Smooth muscle cell (in vitro differentiated cells): ENCODE data around the gene BTNL3. TPM values are rescaled to one million over a fixed set of nuclear protein-coding genes. Genes with fewer than 3 reads are reported as not detected.
A peak's percentile ranks its signal among the peaks of the same experiment; 100 is the strongest.

Source experiments
- DNase-seq: peaks from one replicate; lab custom pipeline; 2025; ENCODE audit not compliant: unreplicated experiment; lab: John Stamatoyannopoulos, UW
- H2AFZ ChIP-seq: fragments of 200-600 bp; sonication (generic); 2 replicates; pipeline ENCODE4 v1.6.0; 2016; ENCODE audit warnings: antibody characterized with exemption, low read depth, mild to moderate bottlenecking
- H3F3A ChIP-seq: fragments of 200-600 bp; sonication (generic); 2 replicates; pipeline ENCODE4 v1.6.0; 2017; ENCODE audit warnings: antibody characterized with exemption, low read depth
- H3K27ac ChIP-seq: fragments of 200-600 bp; sonication (generic); 2 replicates; pipeline ENCODE4 v1.5.1; 2016; ENCODE audit warnings: low read depth, mild to moderate bottlenecking
- H3K27me3 ChIP-seq: fragments of 200-600 bp; sonication (generic); 2 replicates; pipeline ENCODE4 v1.6.1; 2016; ENCODE audit warnings: low read depth, mild to moderate bottlenecking
- H3K36me3 ChIP-seq: fragments of 200-600 bp; sonication (generic); 2 replicates; pipeline ENCODE4 v1.5.1; 2016; ENCODE audit warnings: low read depth
- H3K4me1 ChIP-seq: fragments of 200-600 bp; sonication (generic); 2 replicates; pipeline ENCODE4 v1.5.1; 2016; ENCODE audit warnings: low read depth
- H3K4me2 ChIP-seq: fragments of 200-600 bp; sonication (generic); 2 replicates; pipeline ENCODE4 v1.6.0; 2016; ENCODE audit warnings: mild to moderate bottlenecking
- H3K4me3 ChIP-seq: fragments of 200-600 bp; sonication (generic); 2 replicates; pipeline ENCODE4 v1.5.1; 2016; ENCODE audit warnings: mild to moderate bottlenecking
- H3K79me2 ChIP-seq: fragments of 200-600 bp; sonication (generic); 2 replicates; pipeline ENCODE4 v1.6.0; 2016; ENCODE audit warnings: low read depth, mild to moderate bottlenecking
- H3K9ac ChIP-seq: fragments of 200-600 bp; sonication (generic); 2 replicates; pipeline ENCODE4 v1.6.0; 2016; ENCODE audit warnings: low read depth
- H3K9me3 ChIP-seq: fragments of 200-600 bp; sonication (generic); replicated peaks from 2 replicates; pipeline ENCODE4 v1.5.1; 2016; ENCODE audit warnings: low read depth
- H4K20me1 ChIP-seq: fragments of 200-600 bp; sonication (generic); 2 replicates; pipeline ENCODE4 v1.6.0; 2016; ENCODE audit warnings: low read depth
- WGBS: methylation state at CpG from one replicate; pipeline ENCODE4 v1.1.7; 2016; ENCODE audit warnings: low lambda C conversion rate; 5-methylcytosine and 5-hydroxymethylcytosine counted together
- polyA plus RNA-seq: library from polyadenylated mRNA; unstranded; fragments of >200 nt; fragmentation: Nextera tagmentation; extraction: Ambion mirVana; gene quantifications from 2 replicates; pipeline ENCODE4 v1.2.1, GENCODE V29; 2016
- total RNA-seq: library from RNA; depleted of rRNA; stranded (reverse); fragments of >200 nt; gene quantifications from 2 replicates; pipeline ENCODE4 v1.2.3, GENCODE V29; 2014
- TF ChIP-seq, protein P1 (sequence below): fragments of 200-600 bp; sonication (generic); IDR thresholded peaks from 2 replicates; pipeline ENCODE4 v1.5.1; 2017; ENCODE audit warnings: borderline replicate concordance, mild to moderate bottlenecking, antibody characterized with exemption; ENCODE audit not compliant: insufficient read depth, poor library complexity, severe bottlenecking

The BTNL3 gene
- total and polyA plus RNA-seq, 2 experiments from 2014 or later, result not detected

DNA sequence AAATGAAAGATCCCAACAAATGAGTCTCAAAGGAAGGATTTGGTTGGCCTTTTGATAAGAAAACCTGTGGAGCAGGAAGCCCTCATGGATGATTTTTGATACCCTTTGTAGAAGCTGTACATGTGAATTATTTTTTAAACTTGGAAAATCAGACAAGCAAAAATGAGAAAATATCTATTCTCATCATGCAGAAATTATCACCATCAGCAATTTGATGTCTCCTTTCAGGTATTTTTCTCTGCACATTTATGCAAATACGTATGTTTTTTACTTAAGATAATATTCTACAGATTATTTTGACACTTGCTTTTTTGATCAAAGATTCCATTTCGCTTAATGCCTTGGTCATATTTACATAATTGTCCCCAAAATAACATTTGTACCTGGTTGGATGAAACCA lies 58.6 kb downstream of the BTNL3 start:
- no peak overlapping the region for H3K4me2 ChIP-seq
- TF ChIP-seq, protein P1, sequence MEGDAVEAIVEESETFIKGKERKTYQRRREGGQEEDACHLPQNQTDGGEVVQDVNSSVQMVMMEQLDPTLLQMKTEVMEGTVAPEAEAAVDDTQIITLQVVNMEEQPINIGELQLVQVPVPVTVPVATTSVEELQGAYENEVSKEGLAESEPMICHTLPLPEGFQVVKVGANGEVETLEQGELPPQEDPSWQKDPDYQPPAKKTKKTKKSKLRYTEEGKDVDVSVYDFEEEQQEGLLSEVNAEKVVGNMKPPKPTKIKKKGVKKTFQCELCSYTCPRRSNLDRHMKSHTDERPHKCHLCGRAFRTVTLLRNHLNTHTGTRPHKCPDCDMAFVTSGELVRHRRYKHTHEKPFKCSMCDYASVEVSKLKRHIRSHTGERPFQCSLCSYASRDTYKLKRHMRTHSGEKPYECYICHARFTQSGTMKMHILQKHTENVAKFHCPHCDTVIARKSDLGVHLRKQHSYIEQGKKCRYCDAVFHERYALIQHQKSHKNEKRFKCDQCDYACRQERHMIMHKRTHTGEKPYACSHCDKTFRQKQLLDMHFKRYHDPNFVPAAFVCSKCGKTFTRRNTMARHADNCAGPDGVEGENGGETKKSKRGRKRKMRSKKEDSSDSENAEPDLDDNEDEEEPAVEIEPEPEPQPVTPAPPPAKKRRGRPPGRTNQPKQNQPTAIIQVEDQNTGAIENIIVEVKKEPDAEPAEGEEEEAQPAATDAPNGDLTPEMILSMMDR, result no peak
- WGBS, result 76% methylated on average over 2 of the region's 2 CpGs
- H3K4me1 ChIP-seq, result no peaks in the 10 kb centered on the region
- no peaks in the 10 kb centered on the region for H3K79me2 ChIP-seq
- no peaks in the 10 kb centered on the region for H3F3A ChIP-seq
- H4K20me1 ChIP-seq, result no peaks in the 10 kb centered on the region
- H3K9ac ChIP-seq, result no peak overlapping the region
- no peak overlapping the region for H2AFZ ChIP-seq
- no peak for DNase-seq
- no peaks in the 10 kb centered on the region for H3K36me3 ChIP-seq
- H3K27ac ChIP-seq, result no peak overlapping the region
- H3K9me3 ChIP-seq, result no peaks in the 10 kb centered on the region
- no peak overlapping the region for H3K4me3 ChIP-seq
- peaks cover 64% of the 10 kb centered on the region for H3K27me3 ChIP-seq

DNA sequence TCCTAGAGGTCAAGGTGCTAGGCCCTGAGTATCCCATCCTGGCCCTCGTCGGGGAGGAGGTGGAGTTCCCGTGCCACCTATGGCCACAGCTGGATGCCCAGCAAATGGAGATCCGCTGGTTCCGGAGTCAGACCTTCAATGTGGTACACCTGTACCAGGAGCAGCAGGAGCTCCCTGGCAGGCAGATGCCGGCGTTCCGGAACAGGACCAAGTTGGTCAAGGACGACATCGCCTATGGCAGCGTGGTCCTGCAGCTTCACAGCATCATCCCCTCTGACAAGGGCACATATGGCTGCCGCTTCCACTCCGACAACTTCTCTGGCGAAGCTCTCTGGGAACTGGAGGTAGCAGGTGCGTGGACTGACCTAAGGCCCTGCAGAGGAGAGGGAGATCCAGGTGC lies 59.3 kb downstream of the BTNL3 start:
- Histone ChIP-seq H3K9ac (no peak overlapping the region), H2AFZ (no peak overlapping the region), H3K36me3 (no peaks in the 10 kb centered on the region), H3K79me2 (no peaks in the 10 kb centered on the region), H4K20me1 (no peaks in the 10 kb centered on the region), H3K9me3 (no peaks in the 10 kb centered on the region), H3K4me1 (no peaks in the 10 kb centered on the region), H3K27ac (no peak overlapping the region), H3K27me3 (peaks cover 64% of the 10 kb centered on the region), H3K4me2 (no peak overlapping the region), H3K4me3 (no peak overlapping the region), H3F3A (no peaks in the 10 kb centered on the region)
- TF ChIP-seq, protein P1, result no peak
- 95% methylated on average over 15 of the region's 15 CpGs for WGBS
- DNase-seq, result no peak

DNA sequence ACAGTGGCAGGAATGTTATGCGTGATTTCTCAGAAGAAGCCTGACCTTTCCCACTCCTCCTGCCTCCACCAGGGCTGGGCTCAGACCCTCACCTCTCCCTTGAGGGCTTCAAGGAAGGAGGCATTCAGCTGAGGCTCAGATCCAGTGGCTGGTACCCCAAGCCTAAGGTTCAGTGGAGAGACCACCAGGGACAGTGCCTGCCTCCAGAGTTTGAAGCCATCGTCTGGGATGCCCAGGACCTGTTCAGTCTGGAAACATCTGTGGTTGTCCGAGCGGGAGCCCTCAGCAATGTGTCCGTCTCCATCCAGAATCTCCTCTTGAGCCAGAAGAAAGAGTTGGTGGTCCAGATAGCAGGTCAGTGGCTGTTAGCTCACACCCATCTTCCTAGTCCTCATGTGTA lies 61.4 kb downstream of the BTNL3 start:
- H3K79me2 ChIP-seq, result no peaks in the 10 kb centered on the region
- H3K27ac ChIP-seq, result no peak overlapping the region
- no peaks in the 10 kb centered on the region for H3K9me3 ChIP-seq
- no peak for DNase-seq
- 86% methylated on average over 5 of the region's 5 CpGs for WGBS
- no peak overlapping the region for H3K4me2 ChIP-seq
- no peak overlapping the region for H2AFZ ChIP-seq
- H3K4me3 ChIP-seq, result no peak overlapping the region
- H3K36me3 ChIP-seq, result no peaks in the 10 kb centered on the region
- TF ChIP-seq, protein P1, result no peak
- no peak overlapping the region for H3K9ac ChIP-seq
- no peaks in the 10 kb centered on the region for H4K20me1 ChIP-seq
- H3F3A ChIP-seq, result no peaks in the 10 kb centered on the region
- peaks cover 4% of the 10 kb centered on the region for H3K4me1 ChIP-seq
- H3K27me3 ChIP-seq, result peaks cover 80% of the 10 kb centered on the region

DNA sequence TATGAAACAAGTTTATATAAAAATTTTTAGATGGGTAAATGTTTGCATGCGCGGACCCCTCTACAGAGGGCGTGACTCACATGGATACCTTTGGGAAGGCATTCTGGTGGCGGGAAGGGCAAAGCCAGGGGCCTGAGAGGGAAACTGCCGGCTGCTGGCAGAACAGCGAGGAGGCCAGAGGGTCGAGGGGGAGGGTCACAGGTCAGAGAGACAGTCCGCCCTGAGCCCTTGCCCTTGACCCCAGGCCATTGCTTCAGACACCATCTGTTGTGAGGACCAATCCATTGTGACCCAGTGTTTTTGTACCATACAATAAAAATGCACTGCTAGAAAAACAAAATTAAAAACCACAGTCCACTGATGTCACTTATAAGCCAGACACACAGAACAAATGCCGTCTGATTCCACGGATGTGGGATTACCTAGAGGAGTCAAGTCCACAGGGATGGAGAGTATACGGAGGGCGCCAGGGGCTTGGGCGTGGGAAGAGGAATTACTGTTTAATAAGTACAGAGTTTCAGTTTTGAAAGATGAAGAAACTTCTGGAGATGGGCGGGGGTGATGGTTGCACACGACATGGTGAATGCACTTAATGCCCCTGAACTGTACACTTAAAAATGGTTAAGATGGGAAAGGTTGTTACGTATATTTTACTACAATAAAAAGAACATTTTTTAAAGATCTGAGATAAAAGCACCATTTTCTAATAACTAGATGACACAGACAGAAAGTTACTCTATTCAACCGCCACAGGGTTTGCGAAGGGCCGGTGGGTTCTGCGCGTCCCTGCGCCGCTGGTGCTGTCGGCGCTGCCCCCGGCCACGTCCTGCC lies 63.4 kb downstream of the BTNL3 start:
- Histone ChIP-seq H3K79me2 (no peaks in the 10 kb centered on the region), H3K4me3 (peak overlapping the region; percentile 55), H3K9ac (no peak overlapping the region), H3K4me1 (peaks cover 4% of the 10 kb centered on the region), H4K20me1 (no peaks in the 10 kb centered on the region), H3K27ac (no peak overlapping the region), H2AFZ (peak overlapping the region; percentile 62), H3K4me2 (peak overlapping the region; percentile 98), H3K9me3 (no peaks in the 10 kb centered on the region), H3K27me3 (peaks cover 95% of the 10 kb centered on the region), H3F3A (no peaks in the 10 kb centered on the region), H3K36me3 (no peaks in the 10 kb centered on the region)
- WGBS, result 23% methylated on average over 27 of the region's 27 CpGs
- TF ChIP-seq, protein P1, result no peak
- no peak for DNase-seq
